Measurements from ENCODE around the gene ZNF280C.

Gene ZNF280C

DNA sequence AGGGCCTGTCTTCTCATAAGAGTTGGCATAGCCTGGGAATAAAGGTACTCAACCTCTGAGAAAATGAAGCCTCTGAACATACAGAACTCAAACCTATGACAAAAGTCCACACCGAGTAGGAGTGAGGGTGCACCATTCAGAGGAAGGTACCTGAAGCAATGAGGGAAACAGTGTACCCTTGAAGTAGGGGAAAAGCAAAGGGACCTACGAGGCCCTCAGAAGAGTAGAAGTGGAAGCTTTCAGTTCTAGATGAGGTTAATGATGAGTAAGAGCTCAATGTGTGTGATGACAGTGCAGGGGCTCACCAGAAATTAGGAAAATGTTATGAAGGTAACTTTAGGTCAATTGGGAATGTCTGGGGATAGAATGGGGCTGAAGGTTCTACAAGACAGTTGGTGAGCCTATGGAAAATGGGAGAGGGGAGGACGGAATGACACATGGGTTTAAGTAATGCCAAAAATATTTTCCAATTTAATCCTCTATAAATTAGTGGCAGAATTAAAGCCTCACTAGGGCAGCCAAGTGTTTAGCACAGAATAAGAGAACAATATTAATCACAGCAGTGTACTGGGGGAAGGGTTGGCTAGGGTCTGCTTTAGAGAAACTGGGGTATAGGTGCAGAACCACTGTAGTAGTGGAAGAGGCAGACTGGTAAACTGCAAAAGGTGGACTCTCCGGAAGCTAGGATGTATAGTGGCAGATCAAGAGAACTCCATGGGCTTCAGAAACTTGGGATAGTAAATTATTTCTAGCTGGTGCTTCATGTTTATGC lies 57.1 kb downstream of the ZNF280C start:
- no peaks in the 10 kb centered on the region for H3K27me3 ChIP-seq (ENCODE audit: insufficient read depth, low read length, poor library complexity)
- no peak overlapping the region for H3K4me3 ChIP-seq (ENCODE audit: low read depth in 1 of 2, low read length in 2 of 2)
- DNase-seq (no peak), ATAC-seq (ENCODE audit: insufficient read depth, low read depth) (no peak)
- H3K4me2 ChIP-seq (ENCODE audit: insufficient read depth, low read length): no peak overlapping the region
- H3K4me1 ChIP-seq (ENCODE audit: insufficient read depth, low read length): no peaks in the 10 kb centered on the region
- H3K9ac ChIP-seq (ENCODE audit: low read depth, low read length): no peak overlapping the region
- peaks cover 42% of the 10 kb centered on the region; the same call in 1 of the 2 replicates for H3K36me3 ChIP-seq (ENCODE audit: insufficient read depth, low read length)
- H4K20me1 ChIP-seq (ENCODE audit: insufficient read depth, low read length): no peaks in the 10 kb centered on the region
- H2AFZ ChIP-seq (ENCODE audit: low read depth, low read length): no peak overlapping the region
- TF ChIP-seq, protein P1, sequence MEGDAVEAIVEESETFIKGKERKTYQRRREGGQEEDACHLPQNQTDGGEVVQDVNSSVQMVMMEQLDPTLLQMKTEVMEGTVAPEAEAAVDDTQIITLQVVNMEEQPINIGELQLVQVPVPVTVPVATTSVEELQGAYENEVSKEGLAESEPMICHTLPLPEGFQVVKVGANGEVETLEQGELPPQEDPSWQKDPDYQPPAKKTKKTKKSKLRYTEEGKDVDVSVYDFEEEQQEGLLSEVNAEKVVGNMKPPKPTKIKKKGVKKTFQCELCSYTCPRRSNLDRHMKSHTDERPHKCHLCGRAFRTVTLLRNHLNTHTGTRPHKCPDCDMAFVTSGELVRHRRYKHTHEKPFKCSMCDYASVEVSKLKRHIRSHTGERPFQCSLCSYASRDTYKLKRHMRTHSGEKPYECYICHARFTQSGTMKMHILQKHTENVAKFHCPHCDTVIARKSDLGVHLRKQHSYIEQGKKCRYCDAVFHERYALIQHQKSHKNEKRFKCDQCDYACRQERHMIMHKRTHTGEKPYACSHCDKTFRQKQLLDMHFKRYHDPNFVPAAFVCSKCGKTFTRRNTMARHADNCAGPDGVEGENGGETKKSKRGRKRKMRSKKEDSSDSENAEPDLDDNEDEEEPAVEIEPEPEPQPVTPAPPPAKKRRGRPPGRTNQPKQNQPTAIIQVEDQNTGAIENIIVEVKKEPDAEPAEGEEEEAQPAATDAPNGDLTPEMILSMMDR (IDR thresholded peaks at IDR 0.05; ENCODE audit: borderline replicate concordance, extremely low read depth, low read length, poor library complexity, severe bottlenecking): no peak
- no peak for TF ChIP-seq EZH2 (IDR thresholded peaks at IDR 0.05; ENCODE audit: borderline replicate concordance, low read depth, low read length, severe bottlenecking)
- no peak overlapping the region for H3K27ac ChIP-seq (ENCODE audit: low read length)
- H3K9me3 ChIP-seq (ENCODE audit: insufficient read depth, low read length, severe bottlenecking): no peaks in the 10 kb centered on the region
- H3K79me2 ChIP-seq (ENCODE audit: insufficient read depth, low read length): no peaks in the 10 kb centered on the region

DNA sequence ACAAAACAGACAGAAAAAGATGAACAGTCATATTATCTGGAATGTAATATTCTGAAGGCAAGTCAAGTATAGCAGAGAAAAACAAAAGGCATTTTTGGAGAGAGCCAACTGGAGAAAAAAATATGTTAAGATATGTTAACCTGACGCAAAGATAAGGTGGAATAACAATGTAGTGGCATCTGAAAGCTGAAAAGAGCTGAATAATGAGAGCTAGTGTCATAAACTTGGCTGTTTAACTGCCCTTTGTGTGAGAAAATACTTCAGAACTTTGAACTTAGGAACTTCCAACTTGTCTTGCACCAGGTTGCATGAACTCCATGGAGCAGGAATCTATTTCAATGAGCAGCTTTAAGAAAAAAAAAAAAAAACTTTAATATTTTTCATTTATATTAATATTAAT lies 64.1 kb downstream of the ZNF280C start:
- Histone ChIP-seq H2AFZ (ENCODE audit: low read depth, low read length) (no peak overlapping the region), H3K9me3 (ENCODE audit: insufficient read depth, low read length, severe bottlenecking) (no peaks in the 10 kb centered on the region), H3K9ac (ENCODE audit: low read depth, low read length) (no peak overlapping the region), H4K20me1 (ENCODE audit: insufficient read depth, low read length) (no peaks in the 10 kb centered on the region), H3K79me2 (ENCODE audit: insufficient read depth, low read length) (no peaks in the 10 kb centered on the region), H3K4me1 (ENCODE audit: insufficient read depth, low read length) (no peaks in the 10 kb centered on the region), H3K36me3 (ENCODE audit: insufficient read depth, low read length) (peaks cover 17% of the 10 kb centered on the region; the same call in 1 of the 2 replicates), H3K4me3 (ENCODE audit: low read depth in 1 of 2, low read length in 2 of 2) (no peak overlapping the region), H3K4me2 (ENCODE audit: insufficient read depth, low read length) (no peak overlapping the region), H3K27me3 (ENCODE audit: insufficient read depth, low read length, poor library complexity) (no peaks in the 10 kb centered on the region), H3K27ac (ENCODE audit: low read length) (no peak overlapping the region)
- ATAC-seq (ENCODE audit: insufficient read depth, low read depth): no peak
- TF ChIP-seq, protein P1 (IDR thresholded peaks at IDR 0.05; ENCODE audit: borderline replicate concordance, extremely low read depth, low read length, poor library complexity, severe bottlenecking): no peak
- TF ChIP-seq EZH2 (IDR thresholded peaks at IDR 0.05; ENCODE audit: borderline replicate concordance, low read depth, low read length, severe bottlenecking): no peak
- no peak for DNase-seq

DNA sequence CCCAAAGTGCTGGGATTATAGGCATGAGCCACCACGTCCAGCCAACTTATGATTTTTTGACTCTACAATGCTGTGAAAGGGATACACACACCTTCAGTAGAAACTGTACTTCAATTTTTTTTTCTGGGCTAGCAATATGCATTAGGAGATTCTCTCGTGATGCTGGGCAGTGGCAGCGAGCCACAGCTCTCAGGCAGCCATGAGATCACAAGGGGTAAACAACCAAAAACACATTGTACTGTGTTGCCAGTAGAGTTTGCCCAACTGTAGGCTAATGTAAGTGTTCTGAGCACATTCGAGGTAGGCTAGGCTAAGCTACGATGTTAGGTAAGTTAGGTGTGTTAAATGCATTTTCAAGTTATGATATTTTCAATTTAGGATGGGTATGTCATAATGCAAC lies 71.2 kb downstream of the ZNF280C start:
- DNase-seq (no peak), ATAC-seq (ENCODE audit: insufficient read depth, low read depth) (no peak)

More for the DNA sequence above, 71.2 kb downstream of the ZNF280C start:
- Histone ChIP-seq H3K79me2 (ENCODE audit: insufficient read depth, low read length) (no peaks in the 10 kb centered on the region), H3K4me1 (ENCODE audit: insufficient read depth, low read length) (no peaks in the 10 kb centered on the region), H3K27ac (ENCODE audit: low read length) (no peak overlapping the region), H3K9me3 (ENCODE audit: insufficient read depth, low read length, severe bottlenecking) (no peaks in the 10 kb centered on the region), H4K20me1 (ENCODE audit: insufficient read depth, low read length) (no peaks in the 10 kb centered on the region), H3K36me3 (ENCODE audit: insufficient read depth, low read length) (no peaks in the 10 kb centered on the region; the same call in 1 of the 2 replicates), H3K4me3 (ENCODE audit: low read depth in 1 of 2, low read length in 2 of 2) (no peak overlapping the region), H3K4me2 (ENCODE audit: insufficient read depth, low read length) (no peak overlapping the region), H3K9ac (ENCODE audit: low read depth, low read length) (no peak overlapping the region), H2AFZ (ENCODE audit: low read depth, low read length) (no peak overlapping the region), H3K27me3 (ENCODE audit: insufficient read depth, low read length, poor library complexity) (no peaks in the 10 kb centered on the region)
- TF ChIP-seq, protein P1 (IDR thresholded peaks at IDR 0.05; ENCODE audit: borderline replicate concordance, extremely low read depth, low read length, poor library complexity, severe bottlenecking): no peak
- TF ChIP-seq EZH2 (IDR thresholded peaks at IDR 0.05; ENCODE audit: borderline replicate concordance, low read depth, low read length, severe bottlenecking): no peak
